Measurements from ENCODE around the gene ANKS1B. TPM values are rescaled to one million over a fixed set of nuclear protein-coding genes. Genes with fewer than 3 reads are reported as not detected.
"Not testable (repeated sequence)": the region's sequence is repeated elsewhere in the genome, so short reads cannot be mapped to it uniquely, and the experiment has no call there.

Gene ANKS1B
- total RNA-seq, 3 donors from 2014 or later (not counting 1 experiment from before 2014, with no cell fraction given), result not detected

DNA sequence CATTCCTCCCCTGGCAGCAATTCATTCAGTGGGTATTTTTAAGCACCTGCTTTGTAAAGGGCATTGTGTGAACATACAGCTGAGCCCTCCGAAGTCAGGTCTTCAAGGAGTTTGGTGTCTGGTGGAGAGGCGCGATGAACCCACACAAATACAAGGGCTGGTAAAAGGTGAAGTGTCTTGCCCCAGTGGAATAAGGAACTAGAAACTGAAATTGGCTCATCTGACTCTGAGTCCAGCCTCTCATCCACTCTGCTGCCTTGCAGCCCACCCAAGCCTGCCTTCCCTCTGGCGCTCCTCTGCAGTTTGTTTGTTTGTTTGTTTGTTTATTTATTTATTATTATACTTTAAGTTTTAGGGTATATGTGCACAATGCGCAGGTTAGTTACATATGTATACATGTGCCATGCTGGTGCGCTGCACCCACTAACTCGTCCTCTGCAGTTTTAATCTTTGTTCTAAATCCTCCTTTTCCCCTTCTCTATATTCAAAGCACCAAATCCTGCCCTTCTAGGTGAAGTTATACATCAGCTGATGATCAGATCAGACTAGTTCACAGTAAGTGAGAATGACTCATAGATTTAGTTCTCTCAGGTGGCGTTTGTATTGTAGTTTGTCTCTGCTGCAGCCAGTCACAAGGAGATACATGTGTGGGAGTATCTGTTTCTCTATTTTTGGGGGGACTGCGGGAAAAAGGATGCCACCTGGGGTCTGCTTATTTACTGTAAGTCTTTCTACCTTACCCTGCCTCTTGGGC is 945.2 kb downstream of the ANKS1B start:
- Histone ChIP-seq H3K27me3 (ENCODE audit: control insufficient read depth, insufficient read depth, low read length) (no peaks in the 10 kb centered on the region), H3K36me3 (ENCODE audit: control insufficient read depth, insufficient read depth, low read length) (no peaks in the 10 kb centered on the region), H3K4me3 (ENCODE audit: low read length) (no peak overlapping the region), H3K9me3 (ENCODE audit: control insufficient read depth, insufficient read depth, low read length) (no peaks in the 10 kb centered on the region), H3K4me1 (ENCODE audit: control insufficient read depth, insufficient read depth, low read length) (no peaks in the 10 kb centered on the region), H3K27ac (ENCODE audit: low read length) (no peak overlapping the region)
- DNase-seq (no peak), ATAC-seq (no peak)
- no peaks in the 10 kb centered on the region for H3K36me3 Mint-ChIP-seq
- H3K4me1 Mint-ChIP-seq, result no peaks in the 10 kb centered on the region
- no peaks in the 10 kb centered on the region for H3K9me3 Mint-ChIP-seq
- H3K4me3 Mint-ChIP-seq, result no peak overlapping the region
- 88% methylated on average over 8 of the region's 9 CpGs for WGBS (ENCODE audit: insufficient coverage)
- TF ChIP-seq, protein P1, sequence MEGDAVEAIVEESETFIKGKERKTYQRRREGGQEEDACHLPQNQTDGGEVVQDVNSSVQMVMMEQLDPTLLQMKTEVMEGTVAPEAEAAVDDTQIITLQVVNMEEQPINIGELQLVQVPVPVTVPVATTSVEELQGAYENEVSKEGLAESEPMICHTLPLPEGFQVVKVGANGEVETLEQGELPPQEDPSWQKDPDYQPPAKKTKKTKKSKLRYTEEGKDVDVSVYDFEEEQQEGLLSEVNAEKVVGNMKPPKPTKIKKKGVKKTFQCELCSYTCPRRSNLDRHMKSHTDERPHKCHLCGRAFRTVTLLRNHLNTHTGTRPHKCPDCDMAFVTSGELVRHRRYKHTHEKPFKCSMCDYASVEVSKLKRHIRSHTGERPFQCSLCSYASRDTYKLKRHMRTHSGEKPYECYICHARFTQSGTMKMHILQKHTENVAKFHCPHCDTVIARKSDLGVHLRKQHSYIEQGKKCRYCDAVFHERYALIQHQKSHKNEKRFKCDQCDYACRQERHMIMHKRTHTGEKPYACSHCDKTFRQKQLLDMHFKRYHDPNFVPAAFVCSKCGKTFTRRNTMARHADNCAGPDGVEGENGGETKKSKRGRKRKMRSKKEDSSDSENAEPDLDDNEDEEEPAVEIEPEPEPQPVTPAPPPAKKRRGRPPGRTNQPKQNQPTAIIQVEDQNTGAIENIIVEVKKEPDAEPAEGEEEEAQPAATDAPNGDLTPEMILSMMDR (IDR thresholded peaks at IDR 0.05), result no peak
- H3K27me3 Mint-ChIP-seq (ENCODE audit: low read depth in 2 of 2), result no peaks in the 10 kb centered on the region
- intact Hi-C loops (cut with micrococcal nuclease), result no loop called here
- H3K27ac Mint-ChIP-seq, result no peak overlapping the region

DNA sequence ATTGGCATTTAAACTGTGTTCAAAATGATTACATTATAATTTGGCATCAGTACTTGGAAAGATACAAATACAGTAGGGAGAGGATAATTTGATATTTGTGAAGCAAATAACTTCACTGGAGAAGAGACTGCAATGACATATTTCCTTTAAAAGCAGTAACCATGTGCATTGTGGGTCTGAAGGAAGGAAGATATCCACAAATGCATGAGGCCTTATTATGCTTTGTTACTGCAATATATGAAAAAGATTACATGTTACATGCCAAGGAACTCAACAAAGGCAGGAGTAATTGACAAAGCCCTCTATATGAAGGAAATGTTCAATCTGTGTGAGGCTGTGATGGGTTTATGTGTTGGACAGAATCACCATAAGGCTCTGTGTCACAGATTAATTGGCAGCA is 948.2 kb downstream of the ANKS1B start:
- Mint-ChIP-seq H3K36me3 (no peaks in the 10 kb centered on the region), H3K27ac (no peak overlapping the region), H3K4me1 (no peaks in the 10 kb centered on the region), H3K27me3 (ENCODE audit: low read depth in 2 of 2) (no peaks in the 10 kb centered on the region), H3K9me3 (peaks cover 0 to 2% of the 10 kb centered on the region in 2 donors), H3K4me3 (no peak overlapping the region)
- DNase-seq (no peak), ATAC-seq (no peak)
- H3K27me3 ChIP-seq (ENCODE audit: control insufficient read depth, insufficient read depth, low read length), result no peaks in the 10 kb centered on the region
- no peaks in the 10 kb centered on the region for H3K9me3 ChIP-seq (ENCODE audit: control insufficient read depth, insufficient read depth, low read length)
- intact Hi-C loops (cut with micrococcal nuclease), result no loop called here
- no peaks in the 10 kb centered on the region for H3K4me1 ChIP-seq (ENCODE audit: control insufficient read depth, insufficient read depth, low read length)
- H3K27ac ChIP-seq (ENCODE audit: low read length), result no peak overlapping the region
- H3K36me3 ChIP-seq (ENCODE audit: control insufficient read depth, insufficient read depth, low read length), result no peaks in the 10 kb centered on the region
- TF ChIP-seq, protein P1 (IDR thresholded peaks at IDR 0.05), result no peak
- no peak overlapping the region for H3K4me3 ChIP-seq (ENCODE audit: low read length)

DNA sequence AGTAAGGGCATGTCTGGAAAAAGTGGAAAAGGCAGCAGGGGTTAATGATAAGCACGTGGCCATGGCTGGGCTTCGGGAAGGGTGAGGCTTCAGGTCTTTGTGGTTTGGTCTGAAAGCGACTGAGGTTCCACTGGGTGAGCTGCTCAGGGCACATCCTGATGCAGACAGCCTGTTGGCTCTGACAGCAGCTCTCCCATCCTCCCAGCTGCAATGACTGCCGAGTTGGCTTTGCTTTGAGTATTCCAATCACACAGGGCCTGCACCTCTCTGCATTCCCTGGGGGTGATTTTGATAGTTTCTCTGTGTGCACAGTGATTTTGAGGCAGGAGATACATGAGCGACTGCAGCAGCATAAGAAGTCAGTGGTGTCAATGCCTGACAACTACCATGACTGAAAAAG is 948.9 kb downstream of the ANKS1B start:
- Mint-ChIP-seq H3K27ac (no peak overlapping the region), H3K9me3 (peaks cover 0 to 2% of the 10 kb centered on the region in 2 donors), H3K27me3 (ENCODE audit: low read depth in 2 of 2) (no peaks in the 10 kb centered on the region), H3K4me3 (no peak overlapping the region), H3K36me3 (no peaks in the 10 kb centered on the region), H3K4me1 (no peaks in the 10 kb centered on the region)
- H3K9me3 ChIP-seq (ENCODE audit: control insufficient read depth, insufficient read depth, low read length), result no peaks in the 10 kb centered on the region
- DNase-seq (no peak), ATAC-seq (no peak)
- intact Hi-C loops (cut with micrococcal nuclease), result no loop called here
- H3K4me1 ChIP-seq (ENCODE audit: control insufficient read depth, insufficient read depth, low read length), result no peaks in the 10 kb centered on the region
- 57% methylated on average over 5 of the region's 5 CpGs for WGBS (ENCODE audit: insufficient coverage)
- no peak overlapping the region for H3K4me3 ChIP-seq (ENCODE audit: low read length)
- H3K27ac ChIP-seq (ENCODE audit: low read length), result no peak overlapping the region
- TF ChIP-seq, protein P1 (IDR thresholded peaks at IDR 0.05), result no peak
- no peaks in the 10 kb centered on the region for H3K27me3 ChIP-seq (ENCODE audit: control insufficient read depth, insufficient read depth, low read length)
- no peaks in the 10 kb centered on the region for H3K36me3 ChIP-seq (ENCODE audit: control insufficient read depth, insufficient read depth, low read length)

DNA sequence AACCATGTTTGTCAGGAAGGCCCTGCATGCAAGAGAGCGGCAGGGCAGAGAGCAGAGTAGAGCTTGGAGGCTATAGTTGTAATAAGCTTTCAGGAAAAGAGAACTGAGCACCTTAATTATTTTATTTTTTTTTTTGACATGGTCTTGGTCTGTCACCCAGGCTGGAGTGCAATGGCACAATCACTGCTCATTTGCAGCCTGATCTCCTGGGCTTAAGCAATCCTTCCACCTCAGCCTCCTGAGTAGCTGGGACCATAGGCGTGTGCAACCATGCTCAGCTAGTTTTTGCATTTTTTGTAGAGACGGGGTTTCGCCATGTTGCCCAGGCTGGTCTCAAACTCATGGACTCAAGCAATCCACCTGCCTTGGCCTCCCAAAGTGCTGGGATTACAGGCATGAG is 950.5 kb downstream of the ANKS1B start:
- intact Hi-C loops (cut with micrococcal nuclease); H3K4me3 Mint-ChIP-seq; H3K27ac Mint-ChIP-seq; ATAC-seq; H3K27ac ChIP-seq (ENCODE audit: low read length); DNase-seq; H3K9me3 ChIP-seq (ENCODE audit: control insufficient read depth, insufficient read depth, low read length); H3K27me3 Mint-ChIP-seq (ENCODE audit: low read depth in 2 of 2); H3K9me3 Mint-ChIP-seq; H3K27me3 ChIP-seq (ENCODE audit: control insufficient read depth, insufficient read depth, low read length); H3K36me3 Mint-ChIP-seq; H3K4me1 Mint-ChIP-seq; H3K36me3 ChIP-seq (ENCODE audit: control insufficient read depth, insufficient read depth, low read length); H3K4me3 ChIP-seq (ENCODE audit: low read length); H3K4me1 ChIP-seq (ENCODE audit: control insufficient read depth, insufficient read depth, low read length): not testable (repeated sequence)
- 94% methylated on average over 4 of the region's 4 CpGs for WGBS (ENCODE audit: insufficient coverage)

Measured in natural killer cell (primary cell).